HG03521 (cell line): Measurements from ENCODE around the gene RGCC.

Experiments used
- ATAC-seq: cut with Tn5 transposase; IDR thresholded peaks from one replicate; pipeline ENCODE4 v1.9.1; 2021; ENCODE audit warnings: mild to moderate bottlenecking, moderate library complexity; ENCODE audit not compliant: unreplicated experiment

Gene RGCC

GRCh38 chr13:41514853-41515395, 57.6 kb downstream of the RGCC start:
- no peak for ATAC-seq

DNA sequence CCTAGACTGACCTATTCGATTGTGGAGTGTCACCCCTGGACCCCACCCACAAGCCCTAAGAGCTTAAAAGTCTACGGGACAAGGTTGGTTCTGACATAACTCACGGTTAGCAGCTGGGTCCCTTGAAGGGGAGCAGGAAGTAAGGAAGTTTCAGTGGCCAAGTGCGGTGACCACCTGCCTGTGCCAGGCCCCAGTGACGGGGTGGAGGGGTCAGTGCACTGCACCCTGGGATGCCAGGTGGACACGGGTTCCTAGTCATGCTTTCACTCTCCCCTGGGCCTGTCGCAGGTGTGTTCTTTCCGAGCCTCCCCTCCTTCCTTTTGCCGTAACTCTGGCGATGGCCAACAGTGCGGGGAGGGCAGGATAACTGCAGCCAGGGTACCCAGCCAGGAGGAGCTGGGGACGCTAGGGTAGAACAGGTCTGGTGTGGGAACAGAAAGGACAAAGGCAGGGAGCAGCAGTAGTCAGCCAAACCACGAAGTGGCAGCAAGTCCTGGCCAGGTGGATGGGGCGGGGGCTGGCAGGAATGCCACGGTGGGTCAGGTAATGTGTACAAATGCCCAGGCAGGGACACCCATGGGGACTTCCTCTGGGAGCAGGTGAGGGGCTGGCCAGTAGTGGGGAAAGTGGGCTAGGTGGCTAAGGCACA, 58.3 kb downstream of the RGCC start:
- no peak for ATAC-seq

GRCh38 chr13:41516166-41516565, 58.8 kb downstream of the RGCC start:
- no peak for ATAC-seq

GRCh38 chr13:41516760-41517159, 59.4 kb downstream of the RGCC start:
- ATAC-seq, result no peak

GRCh38 chr13:41520016-41520659, 62.8 kb downstream of the RGCC start:
- ATAC-seq, result no peak
